HG03025 (cell line): ENCODE data around the gene AFAP1.

Experiments
- ATAC-seq: cut with Tn5 transposase; IDR thresholded peaks from one replicate; pipeline ENCODE4 v1.9.1; 2021; ENCODE audit warnings: mild to moderate bottlenecking, moderate library complexity; ENCODE audit not compliant: unreplicated experiment, low FRiP score

The AFAP1 gene

DNA sequence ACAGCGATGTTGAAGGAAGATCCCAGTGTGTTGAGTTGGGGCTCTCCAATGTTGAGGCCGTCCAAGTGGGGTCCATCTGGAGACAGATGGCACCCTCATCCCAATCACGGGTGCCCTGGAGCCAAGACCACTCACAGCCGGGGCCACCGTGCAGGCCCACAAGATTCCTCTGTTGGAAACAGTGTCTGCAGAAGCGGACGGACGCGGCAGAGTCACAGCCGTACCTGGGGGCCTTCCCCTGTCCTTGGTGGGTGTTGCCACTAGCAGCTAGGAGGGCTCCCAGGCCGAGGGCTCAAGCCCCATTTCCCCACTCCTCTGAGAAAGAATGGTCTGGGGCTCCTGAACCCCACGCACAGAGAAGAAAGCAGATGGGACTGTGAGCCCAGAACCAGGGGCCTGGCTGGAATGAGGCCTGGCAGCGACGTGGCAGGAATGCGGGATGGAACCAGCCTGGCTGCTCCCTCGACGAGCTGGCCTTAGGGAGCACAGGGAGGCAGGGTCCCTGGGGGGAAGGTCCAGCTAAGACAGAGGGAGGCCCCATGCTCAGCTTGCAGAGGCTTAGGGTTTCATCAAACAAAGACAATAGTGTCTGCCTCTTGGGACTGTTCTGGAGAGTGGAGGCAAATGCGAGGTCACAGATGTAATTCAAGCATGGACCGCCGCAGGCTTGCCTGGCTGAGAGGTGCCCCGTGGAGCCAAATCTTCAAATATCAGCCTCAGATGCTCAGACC is 228.9 kb downstream of the AFAP1 start:
- no peak for ATAC-seq

DNA sequence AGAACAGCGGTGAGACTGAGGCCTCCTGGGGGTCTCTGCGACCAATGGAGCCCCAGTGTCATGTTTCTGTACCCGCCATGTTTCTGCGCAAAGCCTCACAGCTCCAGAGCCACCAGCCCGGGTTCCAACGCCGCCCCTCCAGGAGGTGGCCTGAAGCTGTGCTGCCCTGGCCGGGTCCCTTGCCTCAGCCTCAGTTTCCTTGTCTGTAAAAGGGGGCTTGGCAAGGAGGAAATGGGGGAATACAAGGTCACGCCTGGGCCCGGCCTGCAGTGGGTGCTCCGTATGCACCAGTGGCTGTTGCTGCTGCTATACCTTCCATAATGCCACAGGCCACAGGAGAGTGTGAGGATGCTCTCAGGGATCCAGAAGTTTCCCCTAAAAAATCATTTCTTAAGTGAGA is 229.5 kb downstream of the AFAP1 start:
- ATAC-seq, result no peak

DNA sequence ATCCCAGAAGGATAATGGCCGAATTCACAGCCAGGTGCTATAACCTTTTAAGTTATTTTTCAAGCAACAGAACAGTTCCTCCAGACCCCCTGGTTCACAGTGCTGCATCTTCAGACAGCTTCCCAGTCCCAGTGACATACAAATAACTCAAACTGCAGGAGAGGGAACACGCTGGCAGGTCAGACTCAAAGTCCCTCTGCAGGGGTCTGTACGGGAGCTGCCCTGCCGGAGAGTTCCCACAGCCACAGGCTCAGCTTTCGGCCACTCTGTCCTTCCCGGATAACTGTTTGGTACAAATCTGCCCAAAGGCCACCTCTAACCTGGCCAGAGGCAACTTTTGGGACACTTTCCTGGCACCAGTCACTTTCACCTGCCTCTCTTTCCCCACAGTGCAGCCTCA is 230.2 kb downstream of the AFAP1 start:
- ATAC-seq, result no peak

DNA sequence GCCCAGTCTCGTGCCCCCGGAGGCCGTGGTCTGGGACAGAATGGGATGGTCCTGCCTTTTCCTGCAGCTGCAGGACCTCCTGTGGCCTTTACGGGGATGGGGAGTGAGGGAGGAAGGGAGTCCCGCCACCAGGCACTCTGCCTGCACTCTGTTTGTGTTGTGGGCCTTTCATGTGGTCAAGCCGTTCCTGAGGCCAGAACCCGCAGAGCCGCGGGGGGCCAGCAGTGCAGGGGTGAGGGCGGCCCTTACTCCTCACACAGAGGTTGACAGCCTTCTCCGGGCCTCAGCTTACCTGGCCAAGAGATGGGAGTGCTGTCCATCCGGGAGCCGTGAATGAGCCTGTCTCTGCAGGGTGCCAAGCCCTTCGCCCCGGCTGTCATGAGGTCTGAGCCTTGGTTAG is 230.7 kb downstream of the AFAP1 start:
- ATAC-seq, result no peak
